ENCODE measurements around the gene DIS3L2.

DIS3L2 gene

GRCh38 chr2:232038881-232039485, 77.5 kb downstream of the DIS3L2 start:
- Histone ChIP-seq H3K4me3 (replicated peaks; ENCODE audit: low read depth, low read length) (no peak overlapping the region), H3K27me3 (replicated peaks; ENCODE audit: control insufficient read depth, insufficient read depth, low read length) (no peaks in the 10 kb centered on the region), H3K36me3 (ENCODE audit: control insufficient read depth, insufficient read depth, low read length) (no peaks in the 10 kb centered on the region; the same call in 1 of the 2 replicates)
- TF ChIP-seq CTCF (IDR thresholded peaks at IDR 0.05; ENCODE audit: insufficient read depth, low read length, poor library complexity, severe bottlenecking): no peak
- no peak for DNase-seq (ENCODE audit: extremely low read depth, insufficient read length)

GRCh38 chr2:232042911-232043574, 81.5 kb downstream of the DIS3L2 start:
- H3K27me3 ChIP-seq (replicated peaks; ENCODE audit: control insufficient read depth, insufficient read depth, low read length): no peaks in the 10 kb centered on the region
- H3K36me3 ChIP-seq (ENCODE audit: control insufficient read depth, insufficient read depth, low read length): no peaks in the 10 kb centered on the region; the same call in 1 of the 2 replicates
- no peak for DNase-seq (ENCODE audit: extremely low read depth, insufficient read length)
- no peak overlapping the region for H3K4me3 ChIP-seq (replicated peaks; ENCODE audit: low read depth, low read length)
- no peak for TF ChIP-seq CTCF (IDR thresholded peaks at IDR 0.05; ENCODE audit: insufficient read depth, low read length, poor library complexity, severe bottlenecking)

- TF ChIP-seq CTCF (IDR thresholded peaks at IDR 0.05; ENCODE audit: insufficient read depth, low read length, poor library complexity, severe bottlenecking): no peak
- H3K36me3 ChIP-seq (ENCODE audit: control insufficient read depth, insufficient read depth, low read length): no peaks in the 10 kb centered on the region; the same call in 1 of the 2 replicates
- H3K27me3 ChIP-seq (replicated peaks; ENCODE audit: control insufficient read depth, insufficient read depth, low read length): no peaks in the 10 kb centered on the region
- no peak for DNase-seq (ENCODE audit: extremely low read depth, insufficient read length)
- no peak overlapping the region for H3K4me3 ChIP-seq (replicated peaks; ENCODE audit: low read depth, low read length)
These were observed 82.5 kb downstream of the DIS3L2 start for GRCh38 chr2:232043966-232044365.

GRCh38 chr2:232049350-232049749, 87.8 kb downstream of the DIS3L2 start:
- Histone ChIP-seq H3K4me3 (replicated peaks; ENCODE audit: low read depth, low read length) (no peak overlapping the region), H3K27me3 (replicated peaks; ENCODE audit: control insufficient read depth, insufficient read depth, low read length) (no peaks in the 10 kb centered on the region), H3K36me3 (ENCODE audit: control insufficient read depth, insufficient read depth, low read length) (no peaks in the 10 kb centered on the region)
- no peak for DNase-seq (ENCODE audit: extremely low read depth, insufficient read length)
- TF ChIP-seq CTCF (IDR thresholded peaks at IDR 0.05; ENCODE audit: insufficient read depth, low read length, poor library complexity, severe bottlenecking): no peak

GRCh38 chr2:232052591-232052990, 91.1 kb downstream of the DIS3L2 start:
- Histone ChIP-seq H3K4me3 (replicated peaks; ENCODE audit: low read depth, low read length) (no peak overlapping the region), H3K36me3 (ENCODE audit: control insufficient read depth, insufficient read depth, low read length) (no peaks in the 10 kb centered on the region)
- DNase-seq (ENCODE audit: extremely low read depth, insufficient read length): no peak

More at GRCh38 chr2:232052591-232052990, 91.1 kb downstream of the DIS3L2 start:
- H3K27me3 ChIP-seq (replicated peaks; ENCODE audit: control insufficient read depth, insufficient read depth, low read length): no peaks in the 10 kb centered on the region
- no peak for TF ChIP-seq CTCF (IDR thresholded peaks at IDR 0.05; ENCODE audit: insufficient read depth, low read length, poor library complexity, severe bottlenecking)

All from GM06990 (cell line).